HCT116 (cell line): Measurements from ENCODE around the gene GGT6. TPM values are rescaled to one million over a fixed set of nuclear protein-coding genes. Genes with fewer than 3 reads are reported as not detected.

Experiments
- ATAC-seq: fragments of 200-7000 bp; cut with Tn5 transposase; 2 replicates; pipeline ENCODE4 v1.9.1; 2020; ENCODE audit warnings: mild to moderate bottlenecking, moderate library complexity
- BruUV-seq: library from RNA; stranded (reverse); fragments of 400-500 nt; replicated peaks from 2 replicates; lab custom pipeline; 2021; lab: Mats Ljungman, UMichigan
- CTCF ChIA-PET: fragments of 300-600 bp; sonication (Branson Sonifier 250); formaldehyde crosslinking; loops from one replicate; lab custom pipeline; 2021; ENCODE audit warnings: antibody characterized with exemption; lab: Charles Lee
- POLR2A ChIA-PET: fragments of 300-600, 350-600 bp; sonication (Branson Sonifier 250); formaldehyde crosslinking; loops from one replicate; lab custom pipeline; 2021; ENCODE audit warnings: antibody characterized with exemption; lab: Charles Lee
- RAD21 ChIA-PET, 2 experiments: fragments of 300-600 bp; sonication (Branson Sonifier 250); formaldehyde crosslinking; loops; one replicate each; lab custom pipeline; 2023; ENCODE audit warnings: low total read pairs in 2 of 2; ENCODE audit not compliant: uncharacterized antibody in 2 of 2, unreplicated experiment in 2 of 2, low non-redundant PET in 1 of 2; lab: Charles Lee
- DNase-seq: peaks from one replicate; pipeline ENCODE4 v3.0.0-alpha.2; 2010; ENCODE audit warnings: low read depth, low spot score
- H2AFZ ChIP-seq: fragments of 200-600 bp; shearing (Covaris generic), sonication (generic); 2 replicates; pipeline ENCODE4 v1.6.1; 2017; ENCODE audit warnings: low read depth, mixed run types, mixed read lengths, antibody characterized with exemption, low read length; ENCODE audit not compliant: poor library complexity, severe bottlenecking
- H3K27ac ChIP-seq: 2 replicates; pipeline ENCODE4 v1.5.1; 2012; ENCODE audit warnings: low read depth, low read length
- H3K27me3 ChIP-seq: fragments of 200-600 bp; sonication (generic); 2 replicates; pipeline ENCODE4 v1.6.1; 2016; ENCODE audit warnings: mixed run types, low read length, mixed read lengths; ENCODE audit not compliant: insufficient read depth
- H3K36me3 ChIP-seq, 2 experiments: fragments of 200-500 bp in 1 of 2; fragments of 200-600 bp in 1 of 2; sonication (Bioruptor generic) in 1 of 2; sonication (generic) in 1 of 2; 2 replicates each; pipeline versions ENCODE4 v1.5.1 to v1.6.1; 2014 to 2016; ENCODE audit warnings: low read length in 2 of 2, inconsistent platforms in 1 of 2, mixed read lengths in 1 of 2, mixed run types in 1 of 2; ENCODE audit not compliant: insufficient read depth in 2 of 2, control insufficient read depth in 1 of 2
- H3K4me1 ChIP-seq, 2 experiments: fragments of 200-600 bp in 1 of 2; sonication (generic) in 1 of 2; 2 replicates each; pipeline versions ENCODE4 v1.5.1 to v1.6.1; 2012 to 2017; ENCODE audit warnings: low read length in 2 of 2, inconsistent platforms in 1 of 2, mild to moderate bottlenecking in 1 of 2, mixed read lengths in 1 of 2, mixed run types in 1 of 2, moderate library complexity in 1 of 2; ENCODE audit not compliant: insufficient read depth in 2 of 2, control insufficient read depth in 1 of 2
- H3K4me2 ChIP-seq: fragments of 200-600 bp; sonication (generic); 2 replicates; pipeline ENCODE4 v1.6.1; 2017; ENCODE audit warnings: mixed run types, low read length, mixed read lengths
- H3K4me3 ChIP-seq, 2 experiments: fragments of 200-600 bp in 1 of 2; sonication (generic) in 1 of 2; replicated peaks in 1 of 2; 2 replicates each; pipeline ENCODE4 v1.5.1; 2011 to 2016; ENCODE audit warnings: low read length in 2 of 2, control low read depth in 1 of 2, low read depth in 1 of 2, mild to moderate bottlenecking in 1 of 2, mixed read lengths in 1 of 2, mixed run types in 1 of 2
- H3K79me2 ChIP-seq: fragments of 200-600 bp; sonication (generic); 2 replicates; pipeline ENCODE4 v1.6.1; 2017; ENCODE audit warnings: mild to moderate bottlenecking, mixed run types, low read length, moderate library complexity, mixed read lengths; ENCODE audit not compliant: insufficient read depth
- H3K9ac ChIP-seq: fragments of 200-600 bp; sonication (generic); 2 replicates; pipeline ENCODE4 v1.6.1; 2016; ENCODE audit warnings: low read length, mixed read lengths
- H3K9me2 ChIP-seq: fragments of 200-600 bp; sonication (generic), shearing (Covaris generic); 2 replicates; pipeline ENCODE4 v1.6.1; 2017; ENCODE audit warnings: mixed run types, mild to moderate bottlenecking, moderate library complexity; ENCODE audit not compliant: insufficient read depth
- H3K9me3 ChIP-seq, 2 experiments: fragments of 200-500 bp in 1 of 2; fragments of 200-600 bp in 1 of 2; sonication (Bioruptor generic) in 1 of 2; sonication (generic) in 1 of 2; 2 replicates each; pipeline ENCODE4 v1.6.1; 2014 to 2017; ENCODE audit warnings: low read length in 2 of 2, mixed read lengths in 2 of 2, inconsistent platforms in 1 of 2, low read depth in 1 of 2, mild to moderate bottlenecking in 1 of 2, mixed run types in 1 of 2, moderate library complexity in 1 of 2; ENCODE audit not compliant: control insufficient read depth in 1 of 2, insufficient read depth in 1 of 2
- H4K20me1 ChIP-seq: fragments of 200-600 bp; sonication (generic), shearing (Covaris generic); 2 replicates; pipeline ENCODE4 v1.6.1; 2017; ENCODE audit warnings: mixed run types, mild to moderate bottlenecking, moderate library complexity; ENCODE audit not compliant: insufficient read depth
- ATF3 ChIP-seq: IDR thresholded peaks from 2 replicates; pipeline ENCODE4 v1.6.1; 2012
- CTCF ChIP-seq, 3 experiments: fragments of 200-600 bp in 1 of 3; sonication (generic) in 1 of 3; IDR thresholded peaks in 2 of 3; conservative IDR thresholded peaks in 1 of 3; 2 replicates each; pipeline ENCODE4 v1.5.1; 2012 to 2017; ENCODE audit warnings: low read depth in 2 of 3, low read length in 2 of 3, antibody characterized with exemption in 1 of 3, borderline replicate concordance in 1 of 3, control low read depth in 1 of 3, mild to moderate bottlenecking in 1 of 3, mixed read lengths in 1 of 3, mixed run types in 1 of 3, moderate library complexity in 1 of 3; ENCODE audit not compliant: insufficient read depth in 1 of 3
- EZH2 ChIP-seq: fragments of 200-600 bp; sonication (generic); IDR thresholded peaks from 2 replicates; pipeline ENCODE4 v1.6.1; 2017; ENCODE audit warnings: antibody characterized with exemption, mixed run types
- POLR2AphosphoS5 ChIP-seq: IDR thresholded peaks from 2 replicates; pipeline ENCODE4 v1.6.1; 2011; ENCODE audit warnings: mild to moderate bottlenecking, low read depth, low read length, moderate library complexity
- SP1 ChIP-seq: IDR thresholded peaks from 2 replicates; pipeline ENCODE4 v1.6.1; 2012; ENCODE audit warnings: low read depth
- YY1 ChIP-seq: IDR thresholded peaks from 2 replicates; pipeline ENCODE4 v1.6.1; 2011; ENCODE audit warnings: low read length, low read depth, moderate library complexity, mild to moderate bottlenecking; ENCODE audit not compliant: insufficient replicate concordance; ENCODE audit errors: extremely low read depth
- ZNF274 ChIP-seq: fragments of 200-500 bp; sonication (Bioruptor generic); IDR thresholded peaks from 2 replicates; pipeline ENCODE4 v1.6.1; 2014; ENCODE audit warnings: mild to moderate bottlenecking, low read depth, low read length, inconsistent platforms
- intact Hi-C: fragments of 100-400 bp; cut with micrococcal nuclease; formaldehyde crosslinking; loops from 2 replicates; pipeline ENCODE4 v1.10.0; 2022
- total RNA-seq: library from RNA; stranded (reverse); gene quantifications from one replicate; pipeline ENCODE4 v1.2.1, GENCODE V29; 2021; ENCODE audit not compliant: unreplicated experiment

GGT6 gene
- total RNA-seq, 1 experiment from 2014 or later, result 0.10 TPM

- Histone ChIP-seq H3K27ac (peak overlapping the region; percentile 22), H3K36me3 (peaks cover 6 to 22% of the 10 kb centered on the region in 2 experiments; a peak in 3 of 4 replicates), H3K4me2 (0 out of 2 replicates have a peak overlapping the region, but pooled peaks have one; percentile 31), H3K4me3 (no peak overlapping the region), H3K27me3 (no peaks in the 10 kb centered on the region), H3K9me3 (no peaks in the 10 kb centered on the region), H4K20me1 (no peaks in the 10 kb centered on the region; the same call in 1 of the 2 replicates), H3K79me2 (no peaks in the 10 kb centered on the region), H3K9ac (no peak overlapping the region), H3K9me2 (no peaks in the 10 kb centered on the region), H2AFZ (no peak overlapping the region), H3K4me1 (peaks cover 8 to 19% of the 10 kb centered on the region in 2 experiments; a peak in 3 of 4 replicates)
- ChIA-PET CTCF (no interaction called here), POLR2A (no interaction called here), RAD21 (interaction anchor here in 1 of 2 experiments (1.1 kb wide), 1 partner anchor 114 kb away, joined by 3 read pairs; no protein-coding TSS in a partner anchor)
- TF ChIP-seq POLR2AphosphoS5, result no peak; the same call in 1 of the 2 replicates
- no peak for TF ChIP-seq EZH2
- TF ChIP-seq YY1, result no peak
- TF ChIP-seq CTCF (IDR thresholded peaks at IDR 0.05 in 2 of 3, conservative IDR thresholded peaks at IDR 0.05 in 1 of 3; ENCODE audit: borderline replicate concordance in 1 of 3, insufficient read depth in 1 of 3, low read depth in 2 of 3, low read length in 2 of 3), result no peak
- no peak for TF ChIP-seq ZNF274
- TF ChIP-seq ATF3, result no peak
- no peak for TF ChIP-seq SP1
- DNase-seq (no peak), ATAC-seq (peak; percentile 10)
- intact Hi-C loops, result loop anchor here (5.0 kb wide), 1 partner anchor 113 kb away; no protein-coding TSS in a partner anchor
- no TSS peak for BruUV-seq
Observed at GRCh38 chr17:4534928-4535666, 25.3 kb downstream of the GGT6 start.
